T-helper 1 cell treated with Interleukin-12 subunit alpha and Interleukin-12 subunit beta and Interleukin-4 antibody, amounts not matched to agents 30 μg/mL and 1 μg/mL, for 36 hours (primary cell): ENCODE results near the gene PDXDC1.
"Not testable (repeated sequence)": the region's sequence is repeated elsewhere in the genome, so short reads cannot be mapped to it uniquely, and the experiment has no call there.

Experiments used
- H3K27ac Mint-ChIP-seq: one replicate; pipeline ENCODE4 v1.8.0; 2021; ENCODE audit warnings: mild to moderate bottlenecking, mixed read lengths
- H3K27me3 Mint-ChIP-seq: one replicate; pipeline ENCODE4 v1.8.0; 2021; ENCODE audit warnings: low read depth, mixed read lengths
- H3K36me3 Mint-ChIP-seq: one replicate; pipeline ENCODE4 v1.8.0; 2021; ENCODE audit warnings: low read depth, mixed read lengths
- H3K4me1 Mint-ChIP-seq: one replicate; pipeline ENCODE4 v1.8.0; 2021; ENCODE audit warnings: low read depth, mixed read lengths
- H3K4me3 Mint-ChIP-seq: one replicate; pipeline ENCODE4 v1.8.0; 2021; ENCODE audit warnings: mild to moderate bottlenecking, moderate library complexity, mixed read lengths
- H3K9me3 Mint-ChIP-seq: one replicate; pipeline ENCODE4 v1.8.0; 2021; ENCODE audit warnings: mixed read lengths

PDXDC1 gene

DNA sequence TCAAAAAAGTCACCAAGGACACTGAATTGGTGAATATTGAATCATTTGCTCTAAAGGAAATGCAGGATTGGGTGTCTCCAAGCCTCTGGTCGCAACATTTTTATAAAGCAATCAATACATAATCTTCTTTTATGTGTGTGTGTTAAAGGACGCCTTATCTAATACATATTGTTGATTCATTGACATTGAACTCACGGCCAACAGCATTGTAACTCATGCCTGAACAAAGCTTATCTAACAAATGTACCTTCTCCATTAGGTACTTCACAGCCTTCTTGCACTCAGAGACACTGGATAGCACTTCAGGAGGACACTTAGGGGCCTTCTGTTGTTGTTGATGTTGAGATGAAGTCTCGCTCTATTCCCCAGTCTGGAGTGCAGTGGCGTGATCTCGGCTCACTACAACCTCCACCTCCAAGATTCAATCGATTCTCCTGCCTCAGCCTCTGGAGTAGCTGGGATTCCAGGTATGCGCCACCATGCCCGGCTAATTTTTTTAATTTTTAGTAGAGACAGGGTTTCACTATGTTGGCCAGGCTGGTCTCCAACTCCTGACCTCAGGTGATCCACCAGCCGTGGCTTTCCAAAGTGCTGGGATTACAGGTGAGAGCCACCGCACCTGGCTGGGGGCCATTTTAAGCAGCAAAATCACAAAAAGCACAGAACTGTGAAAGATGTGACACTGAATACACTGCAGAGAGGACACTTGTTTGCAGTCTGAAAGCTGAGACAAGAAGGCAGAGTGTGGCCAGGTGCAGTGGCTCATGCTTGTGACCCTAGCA is 13.2 kb upstream of the PDXDC1 start:
- H3K4me1 Mint-ChIP-seq = no peaks in the 10 kb centered on the region
- peaks cover 15% of the 10 kb centered on the region for H3K27me3 Mint-ChIP-seq
- H3K4me3 Mint-ChIP-seq = no peak overlapping the region
- no peaks in the 10 kb centered on the region for H3K36me3 Mint-ChIP-seq
- H3K9me3 Mint-ChIP-seq = no peaks in the 10 kb centered on the region
- no peak overlapping the region for H3K27ac Mint-ChIP-seq

DNA sequence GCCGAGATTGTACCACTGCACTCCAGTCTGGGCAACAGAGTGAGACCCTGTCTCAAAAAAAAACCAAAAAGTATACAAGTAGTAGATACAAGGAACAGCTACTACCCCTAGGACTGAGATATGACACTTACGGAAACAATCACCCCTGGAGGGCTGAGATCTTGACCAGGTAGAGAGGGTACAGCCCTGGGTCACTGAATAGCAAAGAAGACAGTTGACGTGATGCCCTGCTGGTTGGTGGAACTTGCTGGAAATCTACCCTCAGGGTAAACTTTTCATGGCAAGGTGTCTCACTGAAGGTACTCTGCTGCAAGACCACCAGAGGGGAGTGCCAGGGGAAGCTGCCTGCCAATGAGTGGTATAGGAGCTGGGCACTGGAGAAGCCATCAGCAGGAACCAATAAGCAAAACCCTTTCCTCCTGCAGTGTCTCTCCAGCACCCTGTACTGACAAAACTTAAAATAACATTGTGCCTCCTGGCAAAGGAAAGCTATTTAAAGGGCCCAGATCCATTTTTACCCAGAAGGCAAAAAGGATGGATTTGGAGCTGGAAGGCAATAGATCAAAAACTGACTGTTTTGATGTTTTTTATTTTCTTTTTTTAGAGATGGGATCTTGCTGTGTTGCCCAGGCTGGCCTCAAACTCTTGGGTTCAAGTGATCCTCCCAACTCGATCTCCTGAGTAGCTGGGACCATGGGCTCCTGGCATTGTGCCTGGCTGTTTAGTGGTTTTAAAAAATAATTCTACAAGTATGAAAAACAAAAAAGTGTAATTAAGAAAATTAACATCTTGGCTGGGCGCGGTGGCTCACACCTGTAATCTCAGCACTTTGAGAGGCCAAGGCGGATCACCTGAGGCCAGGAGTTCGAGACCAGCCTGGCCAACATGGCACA is 11.3 kb upstream of the PDXDC1 start:
- H3K36me3 Mint-ChIP-seq = no peaks in the 10 kb centered on the region
- peaks cover 20% of the 10 kb centered on the region for H3K27me3 Mint-ChIP-seq
- no peaks in the 10 kb centered on the region for H3K4me1 Mint-ChIP-seq
- H3K27ac Mint-ChIP-seq = no peak overlapping the region
- H3K9me3 Mint-ChIP-seq = no peaks in the 10 kb centered on the region
- no peak overlapping the region for H3K4me3 Mint-ChIP-seq

DNA sequence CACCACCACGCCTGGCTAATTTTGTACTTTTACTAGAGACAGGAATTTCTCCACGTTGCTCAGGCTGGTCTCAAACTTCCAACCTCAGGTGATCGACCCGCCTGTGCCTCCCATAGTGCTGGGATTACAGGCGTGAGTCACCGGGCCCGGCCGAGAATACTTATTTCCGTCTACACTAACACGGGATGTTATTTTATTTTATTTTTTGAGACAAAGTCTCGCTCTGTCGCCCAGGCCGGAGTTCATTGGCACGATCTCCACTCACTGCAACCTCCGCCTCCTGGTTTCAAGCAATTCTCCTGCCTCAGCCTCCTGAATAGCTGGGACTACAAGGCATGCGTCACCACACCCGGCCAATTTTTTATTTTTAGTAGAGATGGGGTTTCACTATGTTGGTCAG is 9.5 kb upstream of the PDXDC1 start:
- H3K27ac Mint-ChIP-seq = no peak overlapping the region
- H3K27me3 Mint-ChIP-seq = peaks cover 20% of the 10 kb centered on the region
- no peaks in the 10 kb centered on the region for H3K36me3 Mint-ChIP-seq
- H3K4me1 Mint-ChIP-seq = no peaks in the 10 kb centered on the region
- H3K9me3 Mint-ChIP-seq = no peaks in the 10 kb centered on the region
- no peak overlapping the region for H3K4me3 Mint-ChIP-seq

DNA sequence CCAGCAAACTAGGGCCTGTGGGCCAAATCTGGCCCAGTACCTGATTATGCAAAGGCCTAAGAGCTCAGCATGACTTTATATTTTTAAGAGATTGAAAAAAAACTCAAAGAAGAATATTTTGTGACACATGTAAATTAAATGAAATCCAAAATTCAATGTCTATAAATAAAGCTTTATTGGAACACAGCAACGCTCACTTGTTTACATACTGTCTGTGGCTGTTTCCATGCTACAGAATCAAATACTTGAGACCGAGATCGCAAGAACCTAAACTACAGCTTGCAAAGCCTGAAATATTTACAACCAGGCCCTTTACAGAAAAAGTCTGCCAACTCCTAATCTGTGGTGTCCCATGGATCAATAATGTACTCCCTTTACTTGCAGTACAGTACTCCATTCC is 5.0 kb upstream of the PDXDC1 start:
- H3K4me1 Mint-ChIP-seq, H3K27ac Mint-ChIP-seq, H3K4me3 Mint-ChIP-seq, H3K36me3 Mint-ChIP-seq, H3K9me3 Mint-ChIP-seq, H3K27me3 Mint-ChIP-seq: not testable (repeated sequence)

DNA sequence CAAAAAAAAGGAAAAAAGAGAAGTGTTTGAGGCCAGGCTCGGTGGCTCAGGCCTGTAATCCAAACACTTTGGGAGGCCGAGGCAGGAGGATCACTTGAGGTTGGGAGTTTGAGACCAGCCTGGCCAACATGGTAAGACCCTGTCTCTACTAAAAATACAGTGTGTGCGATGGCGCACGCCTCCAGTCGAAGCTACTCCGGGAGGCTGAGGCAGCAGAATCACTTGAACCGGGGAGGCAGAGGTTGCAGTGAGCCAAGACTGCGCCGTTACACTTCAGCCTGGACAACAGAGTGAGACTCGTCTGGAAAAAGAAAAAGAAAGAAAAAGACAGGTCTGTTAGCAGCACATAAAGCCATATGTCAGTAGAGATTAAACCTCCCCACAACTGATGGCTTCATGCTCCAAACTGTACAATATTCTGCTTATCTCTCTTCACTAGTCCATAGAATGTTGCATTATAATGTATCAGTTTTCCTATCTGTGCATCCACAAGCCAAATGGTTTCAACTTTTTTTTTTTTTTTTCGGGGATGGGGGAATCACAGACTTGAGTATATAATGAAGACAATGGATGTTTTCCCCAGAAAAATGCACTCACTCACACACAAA is 3.1 kb upstream of the PDXDC1 start:
- not testable (repeated sequence) for H3K36me3 Mint-ChIP-seq, H3K9me3 Mint-ChIP-seq, H3K4me3 Mint-ChIP-seq, H3K4me1 Mint-ChIP-seq, H3K27me3 Mint-ChIP-seq, H3K27ac Mint-ChIP-seq

DNA sequence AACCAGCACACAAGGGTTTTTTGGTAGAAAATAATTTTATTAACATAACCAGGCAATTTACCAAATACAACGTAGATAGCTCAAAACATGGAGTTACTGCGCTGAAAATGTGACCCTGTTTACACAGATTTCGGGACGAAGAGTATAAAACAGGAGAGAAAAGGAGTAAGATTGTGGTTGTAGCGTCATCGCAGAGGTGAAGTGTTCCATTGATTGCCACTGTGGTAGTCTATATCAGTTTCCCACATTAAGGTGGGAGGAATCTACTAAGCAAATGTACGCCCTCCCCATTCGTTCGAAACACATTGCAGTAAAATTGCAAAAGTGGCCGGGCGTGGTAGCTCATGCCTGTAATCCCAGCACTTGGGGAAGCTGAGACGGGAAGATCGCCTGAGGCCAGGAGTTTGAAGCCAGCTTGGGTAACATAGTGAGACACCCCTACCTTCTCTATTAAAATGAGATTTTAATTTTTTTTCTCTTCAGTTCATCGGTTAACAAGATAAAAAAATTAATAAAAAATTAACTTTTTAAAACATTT is 972 bp upstream of the PDXDC1 start:
- not testable (repeated sequence) for H3K27ac Mint-ChIP-seq

DNA sequence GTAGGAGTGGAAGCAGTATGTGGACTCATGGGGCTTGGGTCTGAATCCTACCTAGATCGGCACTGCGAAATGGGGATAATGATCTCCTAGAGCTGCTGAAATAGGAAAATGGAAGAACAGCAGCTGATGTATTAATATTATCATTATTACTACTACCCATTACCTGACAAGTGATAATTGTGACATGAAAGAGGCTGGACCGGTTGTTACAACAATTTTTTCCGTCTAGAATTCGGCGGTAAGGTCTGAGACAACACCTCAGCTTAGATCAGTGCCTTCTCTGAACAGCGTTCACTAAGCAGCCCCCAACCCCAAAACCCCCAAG is 533 bp upstream of the PDXDC1 start:
- H3K27me3 Mint-ChIP-seq, H3K9me3 Mint-ChIP-seq, H3K36me3 Mint-ChIP-seq, H3K4me1 Mint-ChIP-seq: not testable (repeated sequence)
- H3K27ac Mint-ChIP-seq = peak overlapping the region; percentile 79
- peak overlapping the region; percentile 81 for H3K4me3 Mint-ChIP-seq

More for the DNA sequence above, 972 bp upstream of the PDXDC1 start:
- not testable (repeated sequence) for H3K4me1 Mint-ChIP-seq, H3K9me3 Mint-ChIP-seq, H3K36me3 Mint-ChIP-seq, H3K27me3 Mint-ChIP-seq
- peak overlapping the region; percentile 14 for H3K4me3 Mint-ChIP-seq

DNA sequence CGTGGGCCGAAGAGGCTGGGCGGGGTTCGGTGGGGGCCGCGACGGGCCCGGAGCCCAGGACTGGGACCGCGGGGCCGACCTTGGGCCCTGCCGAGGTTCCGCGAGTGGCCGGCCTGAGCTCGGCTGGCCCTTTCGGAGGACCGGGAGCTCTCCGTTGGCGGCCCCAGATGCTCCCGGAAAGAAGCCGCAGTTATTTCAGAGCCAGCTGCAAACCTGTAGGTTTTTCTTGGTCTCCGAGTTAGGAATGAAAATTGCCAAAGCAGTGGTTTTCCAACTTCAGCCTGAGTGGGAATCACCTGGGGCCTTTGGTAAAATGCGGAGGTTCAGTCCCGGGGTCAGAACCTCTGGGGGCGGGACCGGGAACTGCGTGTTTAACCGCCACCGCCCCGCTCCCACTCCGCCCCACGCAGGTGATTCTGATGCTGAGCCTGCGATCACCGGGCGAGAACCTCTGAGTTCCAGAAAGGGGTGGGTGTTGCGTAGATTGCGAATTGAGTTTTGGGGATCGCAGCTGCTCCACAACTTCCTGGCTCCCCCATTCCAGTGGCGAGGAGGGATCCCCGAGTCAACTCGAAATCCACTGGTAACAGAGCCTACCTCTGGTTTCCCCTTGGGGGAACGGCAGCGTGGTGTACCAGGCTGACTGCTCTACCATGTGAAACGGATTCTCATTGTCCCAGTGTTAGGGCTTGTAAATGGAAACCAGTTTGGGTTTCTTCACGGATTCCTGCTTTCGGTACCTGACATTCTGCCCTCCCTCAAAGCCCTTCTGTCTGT is 780 bp downstream of the PDXDC1 start:
- not testable (repeated sequence) for H3K27me3 Mint-ChIP-seq, H3K4me1 Mint-ChIP-seq, H3K9me3 Mint-ChIP-seq, H3K36me3 Mint-ChIP-seq
- peak overlapping the region; percentile 52 for H3K27ac Mint-ChIP-seq
- H3K4me3 Mint-ChIP-seq = peak overlapping the region; percentile 83

DNA sequence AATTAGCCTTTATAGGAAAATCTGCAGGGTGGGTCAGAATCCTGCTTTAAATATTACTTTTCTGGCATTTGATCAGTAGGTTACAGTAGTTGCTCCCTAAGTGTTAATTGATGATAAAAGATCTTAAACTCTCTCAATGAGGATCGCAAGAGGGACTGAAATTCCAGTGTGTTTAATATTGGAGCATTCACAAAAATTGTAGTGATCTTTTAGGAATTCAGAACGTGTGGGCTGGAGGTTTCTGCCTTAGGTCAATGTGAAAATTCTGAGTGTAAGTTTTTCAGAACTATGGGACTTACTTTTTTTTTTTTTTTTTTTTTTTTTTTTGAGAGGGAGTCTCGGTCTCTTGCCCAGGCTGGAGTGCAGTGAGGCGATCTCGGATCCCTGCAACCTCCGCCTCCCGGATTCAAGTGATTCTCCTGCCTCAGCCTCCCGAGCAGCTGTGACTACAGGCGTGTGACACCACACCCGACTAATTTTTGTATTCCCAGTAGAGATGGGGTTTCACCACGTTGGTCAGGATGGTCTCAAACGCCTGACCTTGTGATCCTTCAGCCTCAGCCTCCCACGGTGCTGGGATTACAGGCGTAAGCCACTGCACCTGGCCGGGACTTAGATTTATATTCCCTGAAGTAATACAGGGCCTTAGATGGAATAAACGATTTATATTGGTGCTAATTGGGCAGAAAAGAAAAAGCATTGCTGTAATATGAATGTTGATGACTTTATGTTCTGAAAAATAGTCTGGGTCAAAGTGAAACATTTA is 2.3 kb downstream of the PDXDC1 start:
- peaks cover 10% of the 10 kb centered on the region for H3K4me1 Mint-ChIP-seq
- H3K27me3 Mint-ChIP-seq, H3K9me3 Mint-ChIP-seq, H3K27ac Mint-ChIP-seq, H3K4me3 Mint-ChIP-seq, H3K36me3 Mint-ChIP-seq: not testable (repeated sequence)

DNA sequence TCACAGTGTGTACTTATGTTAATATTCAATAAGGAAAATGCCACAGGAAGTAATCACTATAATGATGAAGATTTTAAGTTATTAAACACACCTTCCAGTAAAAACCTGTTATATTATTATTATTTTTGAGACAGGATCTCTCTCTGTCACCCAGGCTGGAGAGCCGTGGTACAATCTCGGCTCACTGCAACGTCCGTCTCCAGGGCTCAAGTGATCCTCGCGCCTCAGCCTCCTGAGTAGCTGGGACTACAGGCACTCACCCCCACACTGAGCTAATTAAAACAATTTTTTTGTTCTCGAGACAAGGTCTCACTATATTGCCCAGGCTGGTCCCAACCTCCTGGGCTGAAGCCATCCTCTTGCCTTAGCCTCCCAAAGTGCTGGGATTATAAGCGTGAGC is 3.5 kb downstream of the PDXDC1 start:
- H3K4me3 Mint-ChIP-seq, H3K9me3 Mint-ChIP-seq, H3K27ac Mint-ChIP-seq, H3K27me3 Mint-ChIP-seq, H3K36me3 Mint-ChIP-seq: not testable (repeated sequence)
- H3K4me1 Mint-ChIP-seq = peaks cover 10% of the 10 kb centered on the region

DNA sequence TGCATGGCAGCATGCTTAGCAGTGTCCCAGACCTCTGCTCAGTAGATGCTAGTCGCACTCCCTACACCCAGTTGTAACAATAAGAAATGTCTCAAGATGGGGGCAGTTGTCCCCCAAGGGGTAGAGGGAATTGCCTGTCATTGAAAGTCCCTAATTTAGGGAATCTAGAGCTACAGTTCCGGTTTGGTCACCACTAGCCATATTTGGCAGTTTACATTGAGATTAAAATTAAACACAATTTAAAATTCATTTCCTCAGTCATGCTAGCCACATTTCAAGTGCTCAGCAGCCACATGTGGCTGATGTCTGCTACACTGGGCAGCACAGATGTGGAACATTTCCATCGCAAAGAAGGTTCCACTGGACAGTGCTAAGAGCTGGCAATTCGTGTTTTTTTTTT is 4.1 kb downstream of the PDXDC1 start:
- not testable (repeated sequence) for H3K36me3 Mint-ChIP-seq, H3K27me3 Mint-ChIP-seq, H3K27ac Mint-ChIP-seq, H3K9me3 Mint-ChIP-seq, H3K4me3 Mint-ChIP-seq
- H3K4me1 Mint-ChIP-seq = peaks cover 10% of the 10 kb centered on the region

DNA sequence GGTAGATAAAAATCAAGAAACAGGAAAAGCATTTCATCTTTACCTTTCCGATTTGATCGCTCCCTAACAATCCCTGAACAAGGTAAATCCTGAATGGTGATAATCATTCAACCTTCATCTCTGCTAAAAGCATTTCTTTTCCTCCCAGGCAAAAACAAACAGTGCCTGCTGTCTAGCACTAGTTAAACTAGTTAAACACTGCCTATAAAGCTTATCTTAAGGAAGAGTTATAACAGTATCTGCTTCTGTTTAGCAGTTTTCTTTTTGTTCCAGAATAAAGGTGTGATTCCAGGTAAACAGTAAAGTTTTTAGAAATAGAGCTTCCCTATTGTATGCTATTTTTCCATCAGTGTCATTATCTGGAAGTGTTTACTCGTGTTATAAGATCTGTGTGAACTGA is 6.4 kb downstream of the PDXDC1 start:
- H3K4me1 Mint-ChIP-seq, H3K27ac Mint-ChIP-seq, H3K27me3 Mint-ChIP-seq, H3K9me3 Mint-ChIP-seq, H3K36me3 Mint-ChIP-seq, H3K4me3 Mint-ChIP-seq: not testable (repeated sequence)

DNA sequence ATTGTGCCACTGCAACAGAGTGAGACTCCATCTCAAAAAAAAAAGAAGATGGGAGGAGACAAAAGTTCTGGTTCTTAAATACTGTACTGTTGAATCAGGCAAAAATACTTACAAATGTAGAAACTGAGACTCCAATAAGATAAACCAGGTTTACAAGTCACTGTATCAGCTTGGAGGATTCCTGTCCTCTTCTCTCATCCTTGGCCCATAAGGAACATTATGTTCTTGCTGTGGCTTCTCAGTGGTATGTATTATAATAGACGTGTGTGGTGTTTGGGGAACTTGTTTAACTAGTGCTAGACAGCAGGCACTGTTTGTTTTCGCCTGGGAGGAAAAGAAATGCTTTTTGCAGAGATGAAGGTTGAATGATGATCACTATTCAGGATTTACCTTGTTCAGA is 7.7 kb downstream of the PDXDC1 start:
- not testable (repeated sequence) for H3K27me3 Mint-ChIP-seq, H3K4me1 Mint-ChIP-seq, H3K36me3 Mint-ChIP-seq, H3K27ac Mint-ChIP-seq, H3K4me3 Mint-ChIP-seq, H3K9me3 Mint-ChIP-seq

DNA sequence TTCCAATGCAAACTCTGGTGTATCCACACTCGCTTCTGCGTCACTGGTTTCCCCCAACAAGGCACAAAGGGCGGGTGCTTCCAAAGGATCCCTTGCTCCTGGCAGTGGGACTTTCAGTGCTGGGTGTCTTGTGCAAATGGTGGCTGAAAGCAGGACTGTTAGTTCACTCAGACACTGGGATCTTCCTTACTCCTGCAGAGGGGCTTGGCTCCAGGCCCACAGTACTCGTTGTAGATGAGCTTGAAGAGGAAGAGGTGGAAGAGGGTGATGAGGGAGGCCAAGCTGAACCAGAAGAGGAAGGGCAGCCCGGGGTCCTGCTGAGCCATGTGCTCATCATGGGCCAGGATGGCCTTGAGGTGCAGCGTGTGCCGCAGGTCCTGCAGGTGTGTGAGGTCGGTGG is 13.3 kb downstream of the PDXDC1 start:
- not testable (repeated sequence) for H3K4me3 Mint-ChIP-seq, H3K27ac Mint-ChIP-seq, H3K4me1 Mint-ChIP-seq, H3K27me3 Mint-ChIP-seq
- Mint-ChIP-seq H3K36me3 (peaks cover 19% of the 10 kb centered on the region), H3K9me3 (peaks cover 10% of the 10 kb centered on the region)
